Measurements from ENCODE around the gene ZNF862. TPM values are rescaled to one million over a fixed set of nuclear protein-coding genes. Genes with fewer than 3 reads are reported as not detected.
"Not testable (repeated sequence)": the region's sequence is repeated elsewhere in the genome, so short reads cannot be mapped to it uniquely, and the experiment has no call there.

Gene ZNF862
- total and polyA plus RNA-seq, 4 experiments from 2014 or later: 9.8 to 88.6 (median 47.4) TPM

DNA sequence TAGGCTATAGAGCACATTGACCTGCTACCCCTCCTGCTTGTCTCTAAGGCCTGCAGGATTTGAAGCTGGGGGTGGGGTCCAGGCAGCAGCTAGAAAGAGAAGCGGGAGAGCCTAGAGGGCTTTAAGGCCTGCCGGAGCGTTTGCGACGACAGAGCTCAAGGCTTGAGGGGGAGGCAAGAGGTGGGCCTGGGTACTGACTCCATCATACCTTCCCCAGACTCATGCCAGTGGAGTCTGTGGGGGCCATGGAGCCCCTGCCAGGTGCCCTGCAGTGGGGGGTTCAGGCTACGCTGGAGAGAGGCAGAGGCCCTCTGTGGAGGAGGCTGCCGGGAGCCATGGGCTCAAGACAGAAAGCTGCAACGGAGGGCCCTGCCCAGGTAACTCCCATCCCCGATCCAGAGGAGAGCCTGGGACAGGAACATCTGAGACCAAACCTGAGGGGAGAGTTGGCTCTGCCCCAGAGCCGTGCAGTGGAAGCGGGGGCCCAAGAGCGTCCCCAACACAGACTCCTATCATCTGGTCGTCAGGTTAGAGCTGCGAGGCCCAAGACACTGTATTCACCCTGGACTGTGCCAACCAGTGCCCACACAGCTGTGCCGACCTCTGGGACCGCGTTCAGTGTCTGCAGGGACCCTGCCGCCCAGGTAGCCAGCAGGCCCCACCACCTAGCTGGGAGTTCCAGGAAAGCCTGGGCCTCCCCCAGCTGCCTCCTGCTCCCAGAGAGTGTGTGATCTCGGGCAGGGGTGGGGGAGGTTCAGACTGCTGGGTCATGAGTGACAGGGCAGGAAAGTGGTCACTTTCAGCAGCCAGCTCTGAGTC, 13.2 kb upstream of the ZNF862 start:
- ChIA-PET POLR2A (ENCODE audit: partially characterized antibody) (no interaction called here), CTCF (ENCODE audit: partially characterized antibody) (no interaction called here)
- H3K27ac Mint-ChIP-seq: no peak overlapping the region
- H3K9me3 Mint-ChIP-seq: no peaks in the 10 kb centered on the region
- H3K4me1 ChIP-seq (ENCODE audit: insufficient read depth, low read length): no peaks in the 10 kb centered on the region
- H3K4me3 Mint-ChIP-seq: no peak overlapping the region
- DNase-seq: no peak
- no peaks in the 10 kb centered on the region for H3K27me3 ChIP-seq (ENCODE audit: insufficient read depth, low read length)
- intact Hi-C loops (cut with micrococcal nuclease): no loop called here
- peaks cover 0 to 4% (median 0%) of the 10 kb centered on the region in 4 donors for H3K4me1 Mint-ChIP-seq
- H3K36me3 Mint-ChIP-seq: no peaks in the 10 kb centered on the region
- H3K4me3 ChIP-seq (ENCODE audit: low read length in 2 of 2): no peak overlapping the region
- H3K27me3 Mint-ChIP-seq: peaks cover 0 to 2% of the 10 kb centered on the region in 2 donors
- no peak overlapping the region for H3K27ac ChIP-seq (ENCODE audit: low read depth, low read length)
- no peaks in the 10 kb centered on the region for H3K36me3 ChIP-seq (ENCODE audit: insufficient read depth, low read length)
- no peaks in the 10 kb centered on the region for H3K9me3 ChIP-seq (ENCODE audit: control insufficient read depth in 1 of 2, low read length in 2 of 2)

DNA sequence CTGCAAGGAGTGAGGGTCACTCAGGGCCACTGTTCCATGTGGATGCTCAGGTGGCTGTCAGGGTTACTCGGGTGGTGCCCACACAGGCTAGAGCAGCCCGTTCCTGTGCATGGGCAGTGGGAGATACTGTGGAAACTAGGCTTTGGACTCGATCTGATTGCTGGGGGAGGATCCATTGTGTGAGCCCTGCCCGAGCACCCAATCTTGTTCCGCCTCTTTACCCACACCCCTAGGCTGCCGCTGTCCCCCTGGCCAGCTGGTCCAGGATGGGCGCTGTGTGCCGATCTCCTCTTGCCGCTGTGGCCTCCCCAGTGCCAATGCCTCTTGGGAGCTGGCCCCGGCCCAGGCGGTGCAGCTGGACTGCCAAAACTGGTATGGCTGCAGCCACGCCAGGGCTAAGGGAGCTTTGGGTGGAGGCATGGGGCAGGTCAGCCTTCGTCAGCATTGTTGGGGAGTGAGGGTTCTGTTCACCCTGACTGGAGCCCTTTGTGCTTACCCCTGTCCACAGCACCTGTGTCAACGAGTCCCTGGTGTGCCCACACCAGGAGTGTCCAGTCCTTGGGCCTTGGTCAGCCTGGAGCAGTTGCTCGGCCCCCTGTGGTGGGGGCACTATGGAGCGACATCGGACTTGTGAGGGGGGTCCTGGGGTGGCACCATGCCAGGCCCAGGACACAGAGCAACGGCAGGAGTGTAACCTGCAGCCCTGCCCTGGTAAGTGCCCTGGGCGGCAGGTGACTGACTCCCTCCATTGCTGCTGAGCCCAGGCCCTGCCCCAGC, 12.4 kb upstream of the ZNF862 start:
- Mint-ChIP-seq H3K27me3 (peaks cover 0 to 2% of the 10 kb centered on the region in 2 donors), H3K36me3 (no peaks in the 10 kb centered on the region), H3K4me3 (no peak overlapping the region), H3K9me3 (no peaks in the 10 kb centered on the region), H3K27ac (no peak overlapping the region), H3K4me1 (peaks cover 0 to 4% (median 0%) of the 10 kb centered on the region in 4 donors)
- no peaks in the 10 kb centered on the region for H3K27me3 ChIP-seq (ENCODE audit: insufficient read depth, low read length)
- H3K36me3 ChIP-seq (ENCODE audit: insufficient read depth, low read length): no peaks in the 10 kb centered on the region
- no peak for DNase-seq
- no peaks in the 10 kb centered on the region for H3K9me3 ChIP-seq (ENCODE audit: control insufficient read depth in 1 of 2, low read length in 2 of 2)
- ChIA-PET POLR2A (ENCODE audit: partially characterized antibody) (no interaction called here), CTCF (ENCODE audit: partially characterized antibody) (no interaction called here)
- intact Hi-C loops (cut with micrococcal nuclease): no loop called here
- H3K27ac ChIP-seq (ENCODE audit: low read depth, low read length): no peak overlapping the region
- H3K4me3 ChIP-seq (ENCODE audit: low read length in 2 of 2): no peak overlapping the region
- no peaks in the 10 kb centered on the region for H3K4me1 ChIP-seq (ENCODE audit: insufficient read depth, low read length)

DNA sequence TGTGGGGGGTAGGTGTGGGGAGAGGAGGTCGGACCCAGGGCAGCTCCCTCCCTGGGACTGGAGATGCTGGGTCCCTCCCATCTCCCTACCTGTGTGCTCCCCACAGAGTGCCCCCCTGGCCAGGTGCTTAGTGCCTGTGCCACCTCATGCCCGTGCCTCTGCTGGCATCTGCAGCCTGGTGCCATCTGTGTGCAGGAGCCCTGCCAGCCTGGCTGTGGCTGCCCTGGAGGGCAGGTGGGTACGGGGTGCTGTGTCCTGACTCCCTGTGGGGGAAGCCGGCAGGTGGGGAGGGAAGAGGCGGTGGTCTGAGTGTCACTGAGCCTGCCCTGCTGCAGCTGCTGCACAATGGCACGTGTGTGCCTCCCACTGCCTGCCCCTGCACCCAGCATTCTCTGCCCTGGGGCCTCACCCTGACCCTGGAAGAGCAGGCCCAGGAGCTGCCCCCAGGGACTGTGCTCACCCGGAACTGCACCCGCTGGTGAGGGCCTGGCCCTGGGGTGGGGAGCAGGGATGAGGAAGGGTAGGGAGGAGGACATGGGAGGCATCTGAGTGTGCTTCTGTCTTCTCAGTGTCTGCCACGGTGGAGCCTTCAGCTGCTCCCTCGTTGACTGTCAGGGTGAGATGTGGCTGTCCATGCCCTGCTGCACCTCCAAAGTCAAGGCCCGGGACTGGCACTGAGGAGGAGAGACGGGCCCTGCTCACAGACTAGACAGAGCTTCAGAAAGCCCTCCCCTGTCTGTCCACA, 11.7 kb upstream of the ZNF862 start:
- no peak overlapping the region for H3K4me3 ChIP-seq (ENCODE audit: low read length in 2 of 2)
- no peaks in the 10 kb centered on the region for H3K9me3 ChIP-seq (ENCODE audit: control insufficient read depth in 1 of 2, low read length in 2 of 2)
- H3K27ac Mint-ChIP-seq: no peak overlapping the region
- H3K36me3 ChIP-seq (ENCODE audit: insufficient read depth, low read length): no peaks in the 10 kb centered on the region
- ChIA-PET CTCF (ENCODE audit: partially characterized antibody) (no interaction called here), POLR2A (ENCODE audit: partially characterized antibody) (no interaction called here)
- no peak for DNase-seq
- H3K4me3 Mint-ChIP-seq: no peak overlapping the region
- peaks cover 0 to 2% of the 10 kb centered on the region in 2 donors for H3K27me3 Mint-ChIP-seq
- intact Hi-C loops (cut with micrococcal nuclease): no loop called here
- no peaks in the 10 kb centered on the region for H3K36me3 Mint-ChIP-seq
- H3K27ac ChIP-seq (ENCODE audit: low read depth, low read length): no peak overlapping the region
- no peaks in the 10 kb centered on the region for H3K9me3 Mint-ChIP-seq
- H3K4me1 Mint-ChIP-seq: peaks cover 0 to 4% (median 0%) of the 10 kb centered on the region in 4 donors
- H3K27me3 ChIP-seq (ENCODE audit: insufficient read depth, low read length): no peaks in the 10 kb centered on the region
- H3K4me1 ChIP-seq (ENCODE audit: insufficient read depth, low read length): no peaks in the 10 kb centered on the region

DNA sequence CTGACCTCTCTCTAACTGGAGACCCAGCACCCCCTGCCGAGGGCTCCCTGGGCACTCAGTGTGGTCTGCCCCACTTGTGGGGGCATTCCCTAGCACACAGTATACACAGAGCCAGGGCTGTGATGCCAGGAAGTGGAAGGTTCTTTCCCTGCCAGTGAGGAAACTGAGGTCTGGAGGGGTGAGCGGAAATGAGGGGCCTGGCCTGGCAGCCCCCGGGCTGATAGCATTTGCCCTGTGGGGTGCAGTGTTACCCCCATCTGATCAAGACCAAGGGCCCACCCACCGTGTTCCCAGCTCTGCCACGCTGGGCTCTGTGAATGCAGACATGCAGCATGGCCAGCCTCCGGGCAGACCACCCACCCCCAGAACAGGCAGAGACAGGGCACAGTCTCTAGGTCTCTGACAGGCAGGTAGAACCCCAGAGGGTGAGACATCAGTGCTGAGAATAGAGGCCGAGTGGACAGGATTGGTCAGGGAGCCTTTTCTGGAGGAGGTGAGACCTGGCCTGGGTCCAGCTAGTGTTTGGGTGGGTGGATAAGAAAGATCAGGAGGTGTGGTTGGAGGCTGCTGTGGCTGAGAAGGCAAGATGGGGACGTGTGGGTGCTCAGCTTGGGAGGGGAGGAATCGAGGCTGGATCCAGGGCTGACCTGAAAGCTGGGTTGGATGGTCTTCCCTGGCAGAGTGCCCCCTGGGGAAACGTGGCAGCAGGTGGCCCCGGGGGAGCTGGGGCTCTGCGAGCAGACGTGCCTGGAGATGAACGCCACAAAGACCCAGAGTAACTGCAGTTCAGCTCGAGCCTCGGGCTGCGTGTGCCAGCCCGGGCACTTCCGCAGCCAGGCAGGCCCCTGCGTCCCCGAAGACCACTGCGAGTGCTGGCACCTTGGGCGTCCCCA, 10.8 kb upstream of the ZNF862 start:
- POLR2A ChIA-PET (ENCODE audit: partially characterized antibody): no interaction called here
- H3K27ac Mint-ChIP-seq: peak overlapping the region in 1 of 7 donors; percentile 60

DNA sequence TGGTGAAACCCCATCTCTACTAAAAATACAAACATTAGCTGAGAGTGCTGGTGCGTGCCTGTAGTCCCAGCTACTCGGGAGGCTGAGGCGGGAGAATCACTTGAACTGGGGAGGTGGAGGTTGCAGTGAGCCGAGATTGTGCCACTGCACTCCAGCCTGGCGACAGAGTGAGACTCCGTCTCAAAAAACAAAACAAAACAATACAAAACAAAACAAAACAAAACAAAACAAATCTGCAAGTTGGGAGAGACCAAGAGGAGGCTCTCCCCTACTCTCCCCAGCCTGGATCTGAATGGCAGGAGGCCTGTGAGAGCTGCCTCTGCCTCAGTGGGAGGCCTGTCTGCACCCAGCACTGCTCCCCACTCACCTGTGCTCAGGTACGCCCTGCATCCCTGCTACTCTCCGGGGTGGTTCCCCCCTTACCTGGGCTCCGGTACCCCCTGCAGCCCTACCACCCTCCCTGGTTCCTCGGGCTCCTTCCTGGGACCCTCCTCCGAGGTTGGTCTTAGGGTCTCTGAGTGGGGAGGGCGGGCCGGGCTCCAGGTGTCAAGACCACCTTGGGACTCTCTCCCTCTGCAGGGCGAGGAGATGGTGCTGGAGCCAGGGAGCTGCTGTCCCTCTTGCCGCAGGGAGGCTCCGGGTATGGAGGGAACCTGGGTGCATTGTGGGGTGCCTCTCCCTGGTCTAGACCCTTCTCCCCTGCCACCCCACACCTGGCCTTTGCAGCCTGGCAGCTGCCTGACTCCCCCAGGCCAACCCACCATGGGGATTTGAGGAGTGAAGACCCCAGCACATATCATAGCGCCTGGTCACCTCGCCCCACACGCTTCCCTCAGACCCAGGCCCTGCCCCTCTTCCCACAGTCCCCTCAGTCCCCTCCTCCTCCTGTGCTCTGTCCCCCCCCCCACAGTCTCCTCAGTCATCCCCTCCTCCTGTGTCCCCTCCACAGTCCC, 9.5 kb upstream of the ZNF862 start:
- DNase-seq: no peak
- H3K4me3 Mint-ChIP-seq: no peak overlapping the region
- no peaks in the 10 kb centered on the region for H3K36me3 Mint-ChIP-seq
- Histone ChIP-seq H3K36me3 (ENCODE audit: insufficient read depth, low read length) (no peaks in the 10 kb centered on the region), H3K4me3 (ENCODE audit: low read length in 2 of 2) (no peak overlapping the region), H3K27ac (ENCODE audit: low read depth, low read length) (no peak overlapping the region), H3K27me3 (ENCODE audit: insufficient read depth, low read length) (no peaks in the 10 kb centered on the region), H3K4me1 (ENCODE audit: insufficient read depth, low read length) (no peaks in the 10 kb centered on the region), H3K9me3 (ENCODE audit: control insufficient read depth in 1 of 2, low read length in 2 of 2) (no peaks in the 10 kb centered on the region)
- no peaks in the 10 kb centered on the region for H3K9me3 Mint-ChIP-seq
- peaks cover 0 to 4% (median 0%) of the 10 kb centered on the region in 4 donors for H3K4me1 Mint-ChIP-seq
- intact Hi-C loops (cut with micrococcal nuclease): no loop called here
- ChIA-PET CTCF (ENCODE audit: partially characterized antibody) (no interaction called here), POLR2A (ENCODE audit: partially characterized antibody) (no interaction called here)
- H3K27ac Mint-ChIP-seq: no peak overlapping the region
- H3K27me3 Mint-ChIP-seq: peaks cover 4 to 6% of the 10 kb centered on the region in 2 donors

More for the DNA sequence above, 10.8 kb upstream of the ZNF862 start:
- Histone ChIP-seq H3K27me3 (ENCODE audit: insufficient read depth, low read length) (no peaks in the 10 kb centered on the region), H3K4me1 (ENCODE audit: insufficient read depth, low read length) (no peaks in the 10 kb centered on the region), H3K27ac (ENCODE audit: low read depth, low read length) (no peak overlapping the region), H3K36me3 (ENCODE audit: insufficient read depth, low read length) (no peaks in the 10 kb centered on the region), H3K9me3 (ENCODE audit: control insufficient read depth in 1 of 2, low read length in 2 of 2) (no peaks in the 10 kb centered on the region), H3K4me3 (ENCODE audit: low read length in 2 of 2) (no peak overlapping the region)
- Mint-ChIP-seq H3K27me3 (peaks cover 2 to 6% of the 10 kb centered on the region in 2 donors), H3K9me3 (no peaks in the 10 kb centered on the region), H3K4me3 (no peak overlapping the region), H3K36me3 (no peaks in the 10 kb centered on the region), H3K4me1 (peaks cover 0 to 4% (median 0%) of the 10 kb centered on the region in 4 donors)
- DNase-seq: no peak
- intact Hi-C loops (cut with micrococcal nuclease): no loop called here
- CTCF ChIA-PET (ENCODE audit: partially characterized antibody): no interaction called here

DNA sequence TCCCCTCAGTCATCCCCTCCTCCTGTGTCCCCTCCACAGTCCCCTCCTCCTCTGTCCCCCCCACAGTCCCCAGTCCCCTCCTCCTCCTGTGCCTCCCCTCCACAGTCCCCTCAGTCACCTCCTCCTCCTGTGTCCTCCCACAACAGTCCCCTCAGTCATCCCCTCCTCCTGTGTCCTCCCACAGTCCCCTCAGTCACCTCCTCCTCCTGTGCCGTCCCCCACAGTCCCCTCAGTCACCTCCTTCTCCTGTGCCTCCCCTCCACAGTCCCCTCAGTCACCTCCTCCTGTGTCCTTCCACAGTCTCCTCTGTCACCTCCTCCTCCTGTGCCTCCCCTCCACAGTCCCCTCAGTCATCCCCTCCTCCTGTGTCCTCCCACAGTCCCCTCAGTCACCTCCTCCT, 7.6 kb upstream of the ZNF862 start:
- H3K4me3 Mint-ChIP-seq; H3K4me1 ChIP-seq (ENCODE audit: insufficient read depth, low read length); H3K9me3 Mint-ChIP-seq; intact Hi-C loops (cut with micrococcal nuclease); H3K36me3 Mint-ChIP-seq; H3K36me3 ChIP-seq (ENCODE audit: insufficient read depth, low read length); CTCF ChIA-PET (ENCODE audit: partially characterized antibody); H3K9me3 ChIP-seq (ENCODE audit: control insufficient read depth in 1 of 2, low read length in 2 of 2); POLR2A ChIA-PET (ENCODE audit: partially characterized antibody); H3K27ac ChIP-seq (ENCODE audit: low read depth, low read length); H3K27ac Mint-ChIP-seq; H3K4me3 ChIP-seq (ENCODE audit: low read length in 2 of 2); H3K4me1 Mint-ChIP-seq; DNase-seq; H3K27me3 ChIP-seq (ENCODE audit: insufficient read depth, low read length): not testable (repeated sequence)
- H3K27me3 Mint-ChIP-seq: peaks cover 9 to 16% of the 10 kb centered on the region in 2 donors

All from CD4-positive, alpha-beta memory T cell (primary cell).